ENCODE results near the gene LCP2. TPM values are rescaled to one million over a fixed set of nuclear protein-coding genes. Genes with fewer than 3 reads are reported as not detected.

LCP2 gene
- total RNA-seq, 1 experiment from 2014 or later, result 0.72 TPM

DNA sequence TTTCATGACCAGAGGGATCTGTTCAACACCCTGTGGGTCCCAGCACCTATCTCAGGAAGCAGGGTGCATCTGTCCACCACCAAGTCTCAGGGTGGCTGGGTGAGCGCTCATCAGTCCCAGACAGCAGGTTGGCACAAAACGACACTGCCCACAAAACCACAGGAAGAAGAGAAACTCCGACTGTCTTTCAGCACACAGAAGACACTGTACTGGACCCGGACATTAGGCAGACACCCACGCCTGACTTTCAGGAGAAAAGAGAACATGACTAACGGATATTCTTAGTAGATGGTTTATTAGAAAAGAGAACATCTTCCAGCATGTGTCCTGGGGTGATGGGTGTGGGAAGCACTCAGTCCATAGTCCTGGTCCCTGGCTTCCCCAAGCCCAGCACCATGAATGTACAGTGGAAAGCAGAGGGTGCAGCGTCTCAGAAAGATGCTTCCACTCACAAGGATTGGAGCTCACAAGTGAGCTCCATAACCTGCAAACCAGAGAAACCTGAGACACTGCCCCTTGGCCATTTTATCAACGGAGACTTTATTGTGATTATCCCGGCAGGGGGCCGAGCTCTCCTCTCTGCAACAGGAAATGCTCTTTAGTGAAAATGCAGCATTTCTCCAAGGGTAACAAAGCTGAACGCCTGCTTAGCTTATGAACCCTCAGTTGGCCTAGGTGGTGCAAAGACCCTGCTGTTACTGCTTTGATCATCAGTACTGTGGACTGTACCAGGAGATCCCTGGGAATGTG lies 35.8 kb upstream of the LCP2 start:
- H3K27ac Mint-ChIP-seq, result peak overlapping the region; percentile 96
- peak; percentile 61 for DNase-seq (ENCODE audit: low spot score)
- POLR2A ChIA-PET, result no interaction called here

More for the DNA sequence above, 35.8 kb upstream of the LCP2 start:
- Mint-ChIP-seq H3K4me3 (peak overlapping the region; percentile 47), H3K9me3 (no peaks in the 10 kb centered on the region), H3K36me3 (no peaks in the 10 kb centered on the region), H3K27me3 (ENCODE audit: low read depth) (no peaks in the 10 kb centered on the region; the same call in 1 of the 2 replicates), H3K4me1 (peaks cover 75% of the 10 kb centered on the region)
- TF ChIP-seq CREM (CRISPR knock-in tag; IDR thresholded peaks at IDR 0.05) (no peak), ATF1 (CRISPR knock-in tag; IDR thresholded peaks at IDR 0.05) (no peak), ELF4 (CRISPR knock-in tag; IDR thresholded peaks at IDR 0.05; ENCODE audit: low read depth) (no peak), FOXJ3 (CRISPR knock-in tag; IDR thresholded peaks at IDR 0.05; ENCODE audit: borderline replicate concordance) (no peak), ETV6 (CRISPR knock-in tag; IDR thresholded peaks at IDR 0.05) (0 out of 2 replicates have a peak, but pooled peaks have one; percentile 72), JAZF1 (CRISPR knock-in tag; IDR thresholded peaks at IDR 0.05) (no peak), ZNF396 (CRISPR knock-in tag; IDR thresholded peaks at IDR 0.05; ENCODE audit: borderline replicate concordance) (no peak), SOX15 (CRISPR knock-in tag; IDR thresholded peaks at IDR 0.05) (no peak), FOXK1 (CRISPR knock-in tag; IDR thresholded peaks at IDR 0.05) (no peak), ESRRA (CRISPR knock-in tag; IDR thresholded peaks at IDR 0.05; ENCODE audit: borderline replicate concordance) (no peak), FOXP1 (CRISPR knock-in tag; IDR thresholded peaks at IDR 0.05; ENCODE audit: borderline replicate concordance) (no peak), SP1 (CRISPR knock-in tag; conservative IDR thresholded peaks at IDR 0.05) (no peak), NFE2L1 (CRISPR knock-in tag; IDR thresholded peaks at IDR 0.05) (no peak), TEAD1 (CRISPR knock-in tag; IDR thresholded peaks at IDR 0.05) (peak; percentile 17; the same call in 1 of the 2 replicates), SMAD3 (CRISPR knock-in tag; IDR thresholded peaks at IDR 0.05; ENCODE audit: borderline replicate concordance) (no peak), RORB (CRISPR knock-in tag; IDR thresholded peaks at IDR 0.05) (no peak)
- TF ChIP-seq, protein P1, sequence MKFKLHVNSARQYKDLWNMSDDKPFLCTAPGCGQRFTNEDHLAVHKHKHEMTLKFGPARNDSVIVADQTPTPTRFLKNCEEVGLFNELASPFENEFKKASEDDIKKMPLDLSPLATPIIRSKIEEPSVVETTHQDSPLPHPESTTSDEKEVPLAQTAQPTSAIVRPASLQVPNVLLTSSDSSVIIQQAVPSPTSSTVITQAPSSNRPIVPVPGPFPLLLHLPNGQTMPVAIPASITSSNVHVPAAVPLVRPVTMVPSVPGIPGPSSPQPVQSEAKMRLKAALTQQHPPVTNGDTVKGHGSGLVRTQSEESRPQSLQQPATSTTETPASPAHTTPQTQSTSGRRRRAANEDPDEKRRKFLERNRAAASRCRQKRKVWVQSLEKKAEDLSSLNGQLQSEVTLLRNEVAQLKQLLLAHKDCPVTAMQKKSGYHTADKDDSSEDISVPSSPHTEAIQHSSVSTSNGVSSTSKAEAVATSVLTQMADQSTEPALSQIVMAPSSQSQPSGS (CRISPR knock-in tag; IDR thresholded peaks at IDR 0.05; ENCODE audit: borderline replicate concordance, low read depth), result no peak
- TF ChIP-seq, protein P2, sequence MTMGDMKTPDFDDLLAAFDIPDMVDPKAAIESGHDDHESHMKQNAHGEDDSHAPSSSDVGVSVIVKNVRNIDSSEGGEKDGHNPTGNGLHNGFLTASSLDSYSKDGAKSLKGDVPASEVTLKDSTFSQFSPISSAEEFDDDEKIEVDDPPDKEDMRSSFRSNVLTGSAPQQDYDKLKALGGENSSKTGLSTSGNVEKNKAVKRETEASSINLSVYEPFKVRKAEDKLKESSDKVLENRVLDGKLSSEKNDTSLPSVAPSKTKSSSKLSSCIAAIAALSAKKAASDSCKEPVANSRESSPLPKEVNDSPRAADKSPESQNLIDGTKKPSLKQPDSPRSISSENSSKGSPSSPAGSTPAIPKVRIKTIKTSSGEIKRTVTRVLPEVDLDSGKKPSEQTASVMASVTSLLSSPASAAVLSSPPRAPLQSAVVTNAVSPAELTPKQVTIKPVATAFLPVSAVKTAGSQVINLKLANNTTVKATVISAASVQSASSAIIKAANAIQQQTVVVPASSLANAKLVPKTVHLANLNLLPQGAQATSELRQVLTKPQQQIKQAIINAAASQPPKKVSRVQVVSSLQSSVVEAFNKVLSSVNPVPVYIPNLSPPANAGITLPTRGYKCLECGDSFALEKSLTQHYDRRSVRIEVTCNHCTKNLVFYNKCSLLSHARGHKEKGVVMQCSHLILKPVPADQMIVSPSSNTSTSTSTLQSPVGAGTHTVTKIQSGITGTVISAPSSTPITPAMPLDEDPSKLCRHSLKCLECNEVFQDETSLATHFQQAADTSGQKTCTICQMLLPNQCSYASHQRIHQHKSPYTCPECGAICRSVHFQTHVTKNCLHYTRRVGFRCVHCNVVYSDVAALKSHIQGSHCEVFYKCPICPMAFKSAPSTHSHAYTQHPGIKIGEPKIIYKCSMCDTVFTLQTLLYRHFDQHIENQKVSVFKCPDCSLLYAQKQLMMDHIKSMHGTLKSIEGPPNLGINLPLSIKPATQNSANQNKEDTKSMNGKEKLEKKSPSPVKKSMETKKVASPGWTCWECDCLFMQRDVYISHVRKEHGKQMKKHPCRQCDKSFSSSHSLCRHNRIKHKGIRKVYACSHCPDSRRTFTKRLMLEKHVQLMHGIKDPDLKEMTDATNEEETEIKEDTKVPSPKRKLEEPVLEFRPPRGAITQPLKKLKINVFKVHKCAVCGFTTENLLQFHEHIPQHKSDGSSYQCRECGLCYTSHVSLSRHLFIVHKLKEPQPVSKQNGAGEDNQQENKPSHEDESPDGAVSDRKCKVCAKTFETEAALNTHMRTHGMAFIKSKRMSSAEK (CRISPR knock-in tag; IDR thresholded peaks at IDR 0.05; ENCODE audit: borderline replicate concordance), result no peak
- TF ChIP-seq, protein P3, sequence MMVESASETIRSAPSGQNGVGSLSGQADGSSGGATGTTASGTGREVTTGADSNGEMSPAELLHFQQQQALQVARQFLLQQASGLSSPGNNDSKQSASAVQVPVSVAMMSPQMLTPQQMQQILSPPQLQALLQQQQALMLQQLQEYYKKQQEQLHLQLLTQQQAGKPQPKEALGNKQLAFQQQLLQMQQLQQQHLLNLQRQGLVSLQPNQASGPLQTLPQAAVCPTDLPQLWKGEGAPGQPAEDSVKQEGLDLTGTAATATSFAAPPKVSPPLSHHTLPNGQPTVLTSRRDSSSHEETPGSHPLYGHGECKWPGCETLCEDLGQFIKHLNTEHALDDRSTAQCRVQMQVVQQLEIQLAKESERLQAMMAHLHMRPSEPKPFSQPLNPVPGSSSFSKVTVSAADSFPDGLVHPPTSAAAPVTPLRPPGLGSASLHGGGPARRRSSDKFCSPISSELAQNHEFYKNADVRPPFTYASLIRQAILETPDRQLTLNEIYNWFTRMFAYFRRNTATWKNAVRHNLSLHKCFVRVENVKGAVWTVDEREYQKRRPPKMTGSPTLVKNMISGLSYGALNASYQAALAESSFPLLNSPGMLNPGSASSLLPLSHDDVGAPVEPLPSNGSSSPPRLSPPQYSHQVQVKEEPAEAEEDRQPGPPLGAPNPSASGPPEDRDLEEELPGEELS (CRISPR knock-in tag; IDR thresholded peaks at IDR 0.05), result peak; percentile 48; the same call in 1 of the 2 replicates
- TF ChIP-seq, protein P4, sequence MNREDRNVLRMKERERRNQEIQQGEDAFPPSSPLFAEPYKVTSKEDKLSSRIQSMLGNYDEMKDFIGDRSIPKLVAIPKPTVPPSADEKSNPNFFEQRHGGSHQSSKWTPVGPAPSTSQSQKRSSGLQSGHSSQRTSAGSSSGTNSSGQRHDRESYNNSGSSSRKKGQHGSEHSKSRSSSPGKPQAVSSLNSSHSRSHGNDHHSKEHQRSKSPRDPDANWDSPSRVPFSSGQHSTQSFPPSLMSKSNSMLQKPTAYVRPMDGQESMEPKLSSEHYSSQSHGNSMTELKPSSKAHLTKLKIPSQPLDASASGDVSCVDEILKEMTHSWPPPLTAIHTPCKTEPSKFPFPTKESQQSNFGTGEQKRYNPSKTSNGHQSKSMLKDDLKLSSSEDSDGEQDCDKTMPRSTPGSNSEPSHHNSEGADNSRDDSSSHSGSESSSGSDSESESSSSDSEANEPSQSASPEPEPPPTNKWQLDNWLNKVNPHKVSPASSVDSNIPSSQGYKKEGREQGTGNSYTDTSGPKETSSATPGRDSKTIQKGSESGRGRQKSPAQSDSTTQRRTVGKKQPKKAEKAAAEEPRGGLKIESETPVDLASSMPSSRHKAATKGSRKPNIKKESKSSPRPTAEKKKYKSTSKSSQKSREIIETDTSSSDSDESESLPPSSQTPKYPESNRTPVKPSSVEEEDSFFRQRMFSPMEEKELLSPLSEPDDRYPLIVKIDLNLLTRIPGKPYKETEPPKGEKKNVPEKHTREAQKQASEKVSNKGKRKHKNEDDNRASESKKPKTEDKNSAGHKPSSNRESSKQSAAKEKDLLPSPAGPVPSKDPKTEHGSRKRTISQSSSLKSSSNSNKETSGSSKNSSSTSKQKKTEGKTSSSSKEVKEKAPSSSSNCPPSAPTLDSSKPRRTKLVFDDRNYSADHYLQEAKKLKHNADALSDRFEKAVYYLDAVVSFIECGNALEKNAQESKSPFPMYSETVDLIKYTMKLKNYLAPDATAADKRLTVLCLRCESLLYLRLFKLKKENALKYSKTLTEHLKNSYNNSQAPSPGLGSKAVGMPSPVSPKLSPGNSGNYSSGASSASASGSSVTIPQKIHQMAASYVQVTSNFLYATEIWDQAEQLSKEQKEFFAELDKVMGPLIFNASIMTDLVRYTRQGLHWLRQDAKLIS (CRISPR knock-in tag; IDR thresholded peaks at IDR 0.05; ENCODE audit: borderline replicate concordance), result no peak
- TF ChIP-seq, protein P5, sequence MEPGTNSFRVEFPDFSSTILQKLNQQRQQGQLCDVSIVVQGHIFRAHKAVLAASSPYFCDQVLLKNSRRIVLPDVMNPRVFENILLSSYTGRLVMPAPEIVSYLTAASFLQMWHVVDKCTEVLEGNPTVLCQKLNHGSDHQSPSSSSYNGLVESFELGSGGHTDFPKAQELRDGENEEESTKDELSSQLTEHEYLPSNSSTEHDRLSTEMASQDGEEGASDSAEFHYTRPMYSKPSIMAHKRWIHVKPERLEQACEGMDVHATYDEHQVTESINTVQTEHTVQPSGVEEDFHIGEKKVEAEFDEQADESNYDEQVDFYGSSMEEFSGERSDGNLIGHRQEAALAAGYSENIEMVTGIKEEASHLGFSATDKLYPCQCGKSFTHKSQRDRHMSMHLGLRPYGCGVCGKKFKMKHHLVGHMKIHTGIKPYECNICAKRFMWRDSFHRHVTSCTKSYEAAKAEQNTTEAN (CRISPR knock-in tag; IDR thresholded peaks at IDR 0.05), result no peak
- TF ChIP-seq, protein P6, sequence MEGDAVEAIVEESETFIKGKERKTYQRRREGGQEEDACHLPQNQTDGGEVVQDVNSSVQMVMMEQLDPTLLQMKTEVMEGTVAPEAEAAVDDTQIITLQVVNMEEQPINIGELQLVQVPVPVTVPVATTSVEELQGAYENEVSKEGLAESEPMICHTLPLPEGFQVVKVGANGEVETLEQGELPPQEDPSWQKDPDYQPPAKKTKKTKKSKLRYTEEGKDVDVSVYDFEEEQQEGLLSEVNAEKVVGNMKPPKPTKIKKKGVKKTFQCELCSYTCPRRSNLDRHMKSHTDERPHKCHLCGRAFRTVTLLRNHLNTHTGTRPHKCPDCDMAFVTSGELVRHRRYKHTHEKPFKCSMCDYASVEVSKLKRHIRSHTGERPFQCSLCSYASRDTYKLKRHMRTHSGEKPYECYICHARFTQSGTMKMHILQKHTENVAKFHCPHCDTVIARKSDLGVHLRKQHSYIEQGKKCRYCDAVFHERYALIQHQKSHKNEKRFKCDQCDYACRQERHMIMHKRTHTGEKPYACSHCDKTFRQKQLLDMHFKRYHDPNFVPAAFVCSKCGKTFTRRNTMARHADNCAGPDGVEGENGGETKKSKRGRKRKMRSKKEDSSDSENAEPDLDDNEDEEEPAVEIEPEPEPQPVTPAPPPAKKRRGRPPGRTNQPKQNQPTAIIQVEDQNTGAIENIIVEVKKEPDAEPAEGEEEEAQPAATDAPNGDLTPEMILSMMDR (IDR thresholded peaks at IDR 0.05), result no peak
- CTCF ChIA-PET, result interaction anchor here (0.8 to 2.6 kb wide), 17 partner anchors 14 to 353 kb away, joined by 3 to 23 read pairs (median 4); partner anchors contain the start of gene INSYN2B
- ATAC-seq, result peak; percentile 40

Data from WTC11 (cell line).